ENCODE data around the gene MMD. TPM values are rescaled to one million over a fixed set of nuclear protein-coding genes. Genes with fewer than 3 reads are reported as not detected.

The MMD gene
- total and polyA plus RNA-seq, 2 of the 13 experiments (the other 11 are each of a cell fraction or from before 2014, with no cell fraction given) = 121 to 225 TPM

- no peak for FAIRE-seq
- Histone ChIP-seq H3K4me2 (ENCODE audit: low read depth, low read length) (no peak overlapping the region), H4K20me1 (ENCODE audit: insufficient read depth, low read length) (no peaks in the 10 kb centered on the region), H3K27ac (ENCODE audit: extremely low read length, insufficient read depth, low read length) (no peak overlapping the region), H3K36me3 (replicated peaks in 1 of 2; ENCODE audit: control insufficient read depth in 1 of 2, insufficient read depth in 2 of 2, low read length in 2 of 2) (peaks cover 39 to 84% of the 10 kb centered on the region in 2 experiments), H3K9ac (ENCODE audit: insufficient read depth, low read depth, low read length) (no peak overlapping the region), H3K27me3 (ENCODE audit: control insufficient read depth in 1 of 2, insufficient read depth in 2 of 2, low read length in 2 of 2) (no peaks in the 10 kb centered on the region), H3K4me3 (replicated peaks in 1 of 3; ENCODE audit: insufficient read depth in 1 of 3, low read depth in 2 of 3, low read length in 3 of 3) (no peak overlapping the region), H2AFZ (ENCODE audit: low read length) (no peak overlapping the region), H3K9me3 (ENCODE audit: low read length) (no peaks in the 10 kb centered on the region), H3K79me2 (ENCODE audit: insufficient read depth, low read length) (peaks cover 50% of the 10 kb centered on the region), H3K4me1 (ENCODE audit: insufficient read depth, low read length) (peaks cover 87% of the 10 kb centered on the region)
- WGBS (ENCODE audit: low lambda C conversion rate) = 98% methylated on average over 4 of the region's 4 CpGs
- BruUV-seq (replicated peaks) = TSS peak; percentile 3
- in situ Hi-C loops (cut with HindIII; ENCODE audit: extremely low pct_ligation_motif_present, low pct_unique_long_range_greater_than_20kb) (no loop called here), intact Hi-C loops (cut with micrococcal nuclease; ENCODE audit: unreplicated experiment) (no loop called here)
- CTCF ChIA-PET (ENCODE audit: low intra/inter-chr PET ratio, low total read pairs) = no interaction called here
- no peak for ATAC-seq
- DNase-seq (ENCODE audit: low spot score) = no peak
- TF ChIP-seq ETV5 (CRISPR knock-in tag; IDR thresholded peaks at IDR 0.05; ENCODE audit: borderline replicate concordance) (no peak), RBM22 (optimal IDR thresholded peaks at IDR 0.05; ENCODE audit: low read length) (peak; percentile 51), MTF1 (CRISPR knock-in tag; IDR thresholded peaks at IDR 0.05) (no peak), NRL (CRISPR knock-in tag; IDR thresholded peaks at IDR 0.05; ENCODE audit: borderline replicate concordance) (no peak), YEATS4 (CRISPR knock-in tag; IDR thresholded peaks at IDR 0.05; ENCODE audit: borderline replicate concordance) (no peak), ZNF792 (CRISPR knock-in tag; IDR thresholded peaks at IDR 0.05) (0 out of 2 replicates have a peak, but pooled peaks have one; percentile 7), POLR2G (IDR thresholded peaks at IDR 0.05; ENCODE audit: low read depth, low read length) (peak; percentile 18; the same call in 1 of the 2 replicates), RELA (CRISPR knock-in tag; IDR thresholded peaks at IDR 0.05) (no peak), ZNF441 (CRISPR knock-in tag; IDR thresholded peaks at IDR 0.05; ENCODE audit: borderline replicate concordance) (no peak), KAT2B (IDR thresholded peaks at IDR 0.05; ENCODE audit: borderline replicate concordance, low read depth, low read length) (no peak), FOXK1 (CRISPR knock-in tag; IDR thresholded peaks at IDR 0.05; ENCODE audit: borderline replicate concordance, low read depth) (no peak)
- POLR2A ChIA-PET = interaction anchor here (0.7 to 1.5 kb wide), 2 partner anchors 8 to 53 kb away, joined by 3 read pairs; no protein-coding TSS in a partner anchor
Measured at GRCh38 chr17:55402374-55402773, 19.3 kb downstream of the MMD start.
